WTC11 (cell line): ENCODE results near the gene PFKFB4. TPM values are rescaled to one million over a fixed set of nuclear protein-coding genes. Genes with fewer than 3 reads are reported as not detected.

Source experiments
- ATAC-seq: fragments of 200-7000 bp; cut with Tn5 transposase; 2 replicates; pipeline ENCODE4 v1.10.0; 2021; ENCODE audit warnings: mild to moderate bottlenecking, moderate library complexity
- CTCF ChIA-PET: fragments of 300-600 bp; sonication (Branson Sonifier 250); formaldehyde crosslinking; loops from one replicate; lab custom pipeline; 2021; ENCODE audit warnings: antibody characterized with exemption; lab: Charles Lee
- POLR2A ChIA-PET: fragments of 350-600 bp; sonication (Branson Sonifier 250); formaldehyde crosslinking; loops from one replicate; lab custom pipeline; 2021; ENCODE audit warnings: antibody characterized with exemption; lab: Charles Lee
- DNase-seq: peaks from one replicate; pipeline ENCODE4 v3.0.0; 2021; ENCODE audit warnings: low spot score
- H3K27ac Mint-ChIP-seq: 2 replicates; pipeline ENCODE4 v1.8.0; 2021; ENCODE audit warnings: mixed read lengths
- H3K27me3 Mint-ChIP-seq: 2 replicates; pipeline ENCODE4 v1.8.0; 2021; ENCODE audit warnings: low read depth, mild to moderate bottlenecking, moderate library complexity, mixed read lengths
- H3K36me3 Mint-ChIP-seq: 2 replicates; pipeline ENCODE4 v1.8.0; 2021; ENCODE audit warnings: mixed read lengths
- H3K4me1 Mint-ChIP-seq: 2 replicates; pipeline ENCODE4 v1.8.0; 2022; ENCODE audit warnings: mixed read lengths
- H3K4me3 Mint-ChIP-seq: 2 replicates; pipeline ENCODE4 v1.8.0; 2021; ENCODE audit warnings: mild to moderate bottlenecking, moderate library complexity, mixed read lengths
- H3K9me3 Mint-ChIP-seq: 2 replicates; pipeline ENCODE4 v1.8.0; 2021; ENCODE audit warnings: mixed read lengths
- ATF1 ChIP-seq: sonication (generic); formaldehyde crosslinking; IDR thresholded peaks from 2 replicates; pipeline ENCODE4 v1.8.1; 2023; ENCODE audit warnings: mild to moderate bottlenecking, moderate library complexity, missing genetic modification reagents
- ATF2 ChIP-seq: sonication (generic); formaldehyde crosslinking; IDR thresholded peaks from 2 replicates; pipeline ENCODE4 v1.8.1; 2022; ENCODE audit warnings: low read depth, missing genetic modification reagents, borderline replicate concordance
- CREM ChIP-seq: sonication (generic); formaldehyde crosslinking; IDR thresholded peaks from 2 replicates; pipeline ENCODE4 v1.8.1; 2022; ENCODE audit warnings: mild to moderate bottlenecking, missing genetic modification reagents, moderate library complexity
- EMX1 ChIP-seq: fragments of 250-450 bp; sonication (Bioruptor Pico); IDR thresholded peaks from 2 replicates; pipeline ENCODE4 v1.8.0; 2021; ENCODE audit warnings: mild to moderate bottlenecking
- FOXJ3 ChIP-seq: sonication (generic); formaldehyde crosslinking; IDR thresholded peaks from 2 replicates; pipeline ENCODE4 v1.9.0; 2021; ENCODE audit warnings: missing genetic modification reagents, mild to moderate bottlenecking, borderline replicate concordance
- FOXK1 ChIP-seq: sonication (generic); formaldehyde crosslinking; IDR thresholded peaks from 2 replicates; pipeline ENCODE4 v1.8.0; 2022; ENCODE audit warnings: mild to moderate bottlenecking, moderate library complexity, missing genetic modification reagents
- FOXP1 ChIP-seq: sonication (generic); formaldehyde crosslinking; IDR thresholded peaks from 2 replicates; pipeline ENCODE4 v1.8.0; 2022; ENCODE audit warnings: missing genetic modification reagents, mild to moderate bottlenecking, moderate library complexity, borderline replicate concordance
- GRHL2 ChIP-seq: fragments of 250-450 bp; sonication (Bioruptor Pico); IDR thresholded peaks from 2 replicates; pipeline ENCODE4 v1.8.0; 2022; ENCODE audit warnings: mild to moderate bottlenecking, moderate library complexity; ENCODE audit not compliant: insufficient replicate concordance, severe bottlenecking
- HMGXB4 ChIP-seq: sonication (generic); formaldehyde crosslinking; IDR thresholded peaks from 2 replicates; pipeline ENCODE4 v1.8.1; 2023; ENCODE audit warnings: mild to moderate bottlenecking, moderate library complexity, missing genetic modification reagents
- IRF1 ChIP-seq: sonication (generic); formaldehyde crosslinking; IDR thresholded peaks from 2 replicates; pipeline ENCODE4 v1.8.0; 2023; ENCODE audit warnings: missing genetic modification reagents
- KAT7 ChIP-seq: sonication (generic); formaldehyde crosslinking; IDR thresholded peaks from 2 replicates; pipeline ENCODE4 v1.8.1; 2023; ENCODE audit warnings: missing genetic modification reagents, mild to moderate bottlenecking, borderline replicate concordance
- MXD4 ChIP-seq: fragments of 250-450 bp; sonication (Bioruptor Pico); IDR thresholded peaks from 2 replicates; pipeline ENCODE4 v1.8.0; 2021; ENCODE audit warnings: mild to moderate bottlenecking, moderate library complexity, borderline replicate concordance
- NR1H2 ChIP-seq: sonication (generic); formaldehyde crosslinking; IDR thresholded peaks from 2 replicates; pipeline ENCODE4 v1.9.0; 2021; ENCODE audit warnings: mild to moderate bottlenecking, moderate library complexity, missing genetic modification reagents
- NR2C2 ChIP-seq: sonication (generic); formaldehyde crosslinking; IDR thresholded peaks from 2 replicates; pipeline ENCODE4 v1.8.0; 2022; ENCODE audit warnings: mild to moderate bottlenecking, missing genetic modification reagents
- RELA ChIP-seq: sonication (generic); formaldehyde crosslinking; IDR thresholded peaks from 2 replicates; pipeline ENCODE4 v1.8.1; 2022; ENCODE audit warnings: missing genetic modification reagents, mild to moderate bottlenecking, borderline replicate concordance
- RORB ChIP-seq: fragments of 250-450 bp; sonication (Bioruptor Pico); IDR thresholded peaks from 2 replicates; pipeline ENCODE4 v1.9.0; 2021; ENCODE audit warnings: mild to moderate bottlenecking
- SMAD3 ChIP-seq: sonication (generic); formaldehyde crosslinking; IDR thresholded peaks from 2 replicates; pipeline ENCODE4 v1.8.0; 2022; ENCODE audit warnings: missing genetic modification reagents, mild to moderate bottlenecking, borderline replicate concordance
- SOX15 ChIP-seq: fragments of 250-450 bp; sonication (Bioruptor Pico); IDR thresholded peaks from 2 replicates; pipeline ENCODE4 v1.9.0; 2021; ENCODE audit warnings: mild to moderate bottlenecking
- TEAD1 ChIP-seq: sonication (generic); formaldehyde crosslinking; IDR thresholded peaks from 2 replicates; pipeline ENCODE4 v1.8.0; 2022; ENCODE audit warnings: mild to moderate bottlenecking, missing genetic modification reagents
- TEAD4 ChIP-seq: sonication (generic); formaldehyde crosslinking; IDR thresholded peaks from 2 replicates; pipeline ENCODE4 v1.8.0; 2022; ENCODE audit warnings: mild to moderate bottlenecking, missing genetic modification reagents
- ZNF232 ChIP-seq: sonication (generic); formaldehyde crosslinking; IDR thresholded peaks from 2 replicates; pipeline ENCODE4 v1.8.0; 2022; ENCODE audit warnings: mild to moderate bottlenecking, missing genetic modification reagents
- total RNA-seq: library from RNA; stranded (reverse); gene quantifications from 3 replicates; pipeline ENCODE4 v1.2.3, GENCODE V29; 2021
- TF ChIP-seq, protein P1 (sequence below): sonication (generic); formaldehyde crosslinking; IDR thresholded peaks from 2 replicates; pipeline ENCODE4 v1.8.1; 2022; ENCODE audit warnings: mild to moderate bottlenecking, moderate library complexity, missing genetic modification reagents
- TF ChIP-seq, protein P2 (sequence below): sonication (generic); formaldehyde crosslinking; IDR thresholded peaks from 2 replicates; pipeline ENCODE4 v1.8.1; 2023; ENCODE audit warnings: mild to moderate bottlenecking, missing genetic modification reagents, moderate library complexity

PFKFB4 gene
- total RNA-seq, 1 experiment from 2014 or later = 18.0 TPM

GRCh38 chr3:48581621-48582481 lies 25.2 kb upstream of the PFKFB4 start (continued):
- TF ChIP-seq HMGXB4 = no peak
- TF ChIP-seq EMX1 (CRISPR knock-in tag) = no peak
- TF ChIP-seq, all 79 proteins: peak for 0

DNA sequence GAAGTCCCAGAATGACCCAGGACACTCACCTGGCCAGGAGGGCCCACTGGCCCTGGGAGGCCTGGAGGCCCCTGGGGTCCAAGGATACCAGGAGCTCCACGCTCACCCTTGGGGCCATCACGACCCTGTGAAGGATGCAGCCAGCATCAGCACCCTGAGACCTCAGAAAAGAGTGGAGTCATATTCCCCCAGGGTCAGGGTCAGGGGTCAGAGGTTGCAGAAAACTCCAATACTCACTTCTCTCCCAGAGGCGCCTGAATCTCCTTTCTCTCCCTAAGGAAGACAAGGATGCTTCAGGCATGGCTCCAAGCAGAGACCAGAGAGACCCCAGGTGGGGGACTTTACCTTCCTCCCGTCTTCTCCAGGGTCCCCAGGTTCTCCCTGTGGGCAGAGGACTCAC lies 20.0 kb upstream of the PFKFB4 start:
- no peak overlapping the region for H3K4me3 Mint-ChIP-seq
- H3K27ac Mint-ChIP-seq = no peak overlapping the region
- DNase-seq (no peak), ATAC-seq (no peak)
- TF ChIP-seq TEAD1 (no peak), RORB (no peak), TEAD4 (CRISPR knock-in tag) (no peak), NR2C2 (CRISPR knock-in tag) (no peak), FOXK1 (CRISPR knock-in tag) (no peak), FOXP1 (no peak), FOXJ3 (CRISPR knock-in tag) (no peak), SMAD3 (no peak), MXD4 (no peak), SOX15 (CRISPR knock-in tag) (no peak), ZNF232 (CRISPR knock-in tag) (no peak), ATF1 (CRISPR knock-in tag) (no peak), NR1H2 (no peak)
- TF ChIP-seq, protein P1, sequence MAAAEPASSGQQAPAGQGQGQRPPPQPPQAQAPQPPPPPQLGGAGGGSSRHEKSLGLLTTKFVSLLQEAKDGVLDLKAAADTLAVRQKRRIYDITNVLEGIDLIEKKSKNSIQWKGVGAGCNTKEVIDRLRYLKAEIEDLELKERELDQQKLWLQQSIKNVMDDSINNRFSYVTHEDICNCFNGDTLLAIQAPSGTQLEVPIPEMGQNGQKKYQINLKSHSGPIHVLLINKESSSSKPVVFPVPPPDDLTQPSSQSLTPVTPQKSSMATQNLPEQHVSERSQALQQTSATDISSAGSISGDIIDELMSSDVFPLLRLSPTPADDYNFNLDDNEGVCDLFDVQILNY (CRISPR knock-in tag) = no peak
- no peaks in the 10 kb centered on the region for H3K27me3 Mint-ChIP-seq
- H3K4me1 Mint-ChIP-seq = no peaks in the 10 kb centered on the region
- no peaks in the 10 kb centered on the region; the same call in 1 of the 2 replicates for H3K36me3 Mint-ChIP-seq
- ChIA-PET POLR2A (no interaction called here), CTCF (interaction anchor here (1.0 kb wide), 1 partner anchor 19 kb away, joined by 4 read pairs; no protein-coding TSS in a partner anchor)
- H3K9me3 Mint-ChIP-seq = no peaks in the 10 kb centered on the region

- TF ChIP-seq, protein P2, sequence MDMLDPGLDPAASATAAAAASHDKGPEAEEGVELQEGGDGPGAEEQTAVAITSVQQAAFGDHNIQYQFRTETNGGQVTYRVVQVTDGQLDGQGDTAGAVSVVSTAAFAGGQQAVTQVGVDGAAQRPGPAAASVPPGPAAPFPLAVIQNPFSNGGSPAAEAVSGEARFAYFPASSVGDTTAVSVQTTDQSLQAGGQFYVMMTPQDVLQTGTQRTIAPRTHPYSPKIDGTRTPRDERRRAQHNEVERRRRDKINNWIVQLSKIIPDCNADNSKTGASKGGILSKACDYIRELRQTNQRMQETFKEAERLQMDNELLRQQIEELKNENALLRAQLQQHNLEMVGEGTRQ = no peak
- TF ChIP-seq ATF2 (CRISPR knock-in tag) (no peak), KAT7 (CRISPR knock-in tag) (no peak), GRHL2 (CRISPR knock-in tag) (no peak), FOXP1 (no peak), RELA (no peak), CREM (CRISPR knock-in tag) (no peak), TEAD4 (CRISPR knock-in tag) (no peak), ZNF232 (CRISPR knock-in tag) (no peak), EMX1 (CRISPR knock-in tag) (no peak), IRF1 (no peak)
- ATAC-seq = no peak
- no peaks in the 10 kb centered on the region for H3K27me3 Mint-ChIP-seq
- no peaks in the 10 kb centered on the region for H3K4me1 Mint-ChIP-seq
- no peaks in the 10 kb centered on the region for H3K9me3 Mint-ChIP-seq
- no peak overlapping the region for H3K4me3 Mint-ChIP-seq
- H3K27ac Mint-ChIP-seq = no peak overlapping the region
- CTCF ChIA-PET = no interaction called here
- DNase-seq = no peak
- POLR2A ChIA-PET = no interaction called here
- H3K36me3 Mint-ChIP-seq = no peaks in the 10 kb centered on the region; the same call in 1 of the 2 replicates
Observed at GRCh38 chr3:48575366-48575765, 18.8 kb upstream of the PFKFB4 start.
